Measurements from ENCODE around the gene ROBO2. TPM values are rescaled to one million over a fixed set of nuclear protein-coding genes. Genes with fewer than 3 reads are reported as not detected.

Gene ROBO2
- polyA plus RNA-seq, 1 donor from 2014 or later, result 55.5 TPM

- no peaks in the 10 kb centered on the region for H3K27me3 ChIP-seq (ENCODE audit: insufficient read depth, low read depth, low read length)
- no peaks in the 10 kb centered on the region for H3K9me2 ChIP-seq (ENCODE audit: insufficient read depth, low read length)
- TF ChIP-seq EZH2 (IDR thresholded peaks at IDR 0.05; ENCODE audit: borderline replicate concordance, insufficient read depth, low read length, poor library complexity, severe bottlenecking) (no peak), POLR2AphosphoS5 (IDR thresholded peaks at IDR 0.05) (no peak), CTCF (IDR thresholded peaks at IDR 0.05; ENCODE audit: poor library complexity, severe bottlenecking) (no peak), TAF1 (IDR thresholded peaks at IDR 0.05; ENCODE audit: low read depth) (no peak), SMC3 (conservative IDR thresholded peaks at IDR 0.05; ENCODE audit: poor library complexity) (no peak), MXI1 (conservative IDR thresholded peaks at IDR 0.05; ENCODE audit: poor library complexity, severe bottlenecking) (no peak), EP300 (conservative IDR thresholded peaks at IDR 0.05; ENCODE audit: poor library complexity, severe bottlenecking) (no peak), RAD21 (conservative IDR thresholded peaks at IDR 0.05) (no peak), REST (IDR thresholded peaks at IDR 0.05; ENCODE audit: borderline replicate concordance) (no peak)
- no peaks in the 10 kb centered on the region for H3K9me3 ChIP-seq (ENCODE audit: low read length)
- H3K79me2 ChIP-seq (replicated peaks; ENCODE audit: insufficient read depth, low read length), result no peaks in the 10 kb centered on the region
- no peak overlapping the region for H3K4me3 ChIP-seq (ENCODE audit: low read length)
- H3K27ac ChIP-seq (ENCODE audit: low read length), result no peak overlapping the region
- H3K9ac ChIP-seq (ENCODE audit: low read length), result no peak overlapping the region
- H3K36me3 ChIP-seq (ENCODE audit: insufficient read depth, low read length), result no peaks in the 10 kb centered on the region
- H3K4me2 ChIP-seq (ENCODE audit: low read length), result no peak overlapping the region
- no peaks in the 10 kb centered on the region for H4K20me1 ChIP-seq (ENCODE audit: insufficient read depth)
- H3F3A ChIP-seq (ENCODE audit: insufficient read depth, low read length, poor library complexity, severe bottlenecking), result no peaks in the 10 kb centered on the region
- H2AFZ ChIP-seq (ENCODE audit: low read depth, low read length), result no peak overlapping the region
Measured at GRCh38 chr3:77601823-77602415, 562.0 kb downstream of the ROBO2 start.

DNA sequence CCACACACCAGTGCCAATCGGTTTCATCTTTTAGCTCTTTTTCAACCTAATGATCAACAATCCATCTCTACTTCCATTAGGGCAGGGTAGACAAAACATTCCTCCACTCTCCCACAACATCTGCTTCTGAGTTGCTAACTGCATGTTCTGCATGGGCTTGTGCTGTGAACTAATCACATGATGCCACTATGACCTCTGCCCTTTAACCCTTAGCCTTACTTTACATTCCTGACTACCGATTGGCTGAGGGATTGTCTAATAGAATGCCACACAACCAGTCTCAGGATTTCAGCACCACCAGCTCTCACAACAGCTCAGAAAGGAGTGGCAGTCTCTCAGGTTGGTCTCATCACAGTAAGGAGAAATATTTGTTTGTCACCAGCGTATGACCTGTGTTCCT, 562.8 kb downstream of the ROBO2 start:
- Histone ChIP-seq H3K4me2 (ENCODE audit: low read length) (no peak overlapping the region), H2AFZ (ENCODE audit: low read depth, low read length) (no peak overlapping the region), H4K20me1 (ENCODE audit: insufficient read depth) (no peaks in the 10 kb centered on the region), H3K4me3 (ENCODE audit: low read length) (no peak overlapping the region), H3F3A (ENCODE audit: insufficient read depth, low read length, poor library complexity, severe bottlenecking) (no peaks in the 10 kb centered on the region), H3K36me3 (ENCODE audit: insufficient read depth, low read length) (no peaks in the 10 kb centered on the region), H3K9me3 (ENCODE audit: low read length) (no peaks in the 10 kb centered on the region), H3K9me2 (ENCODE audit: insufficient read depth, low read length) (no peaks in the 10 kb centered on the region), H3K27ac (ENCODE audit: low read length) (no peak overlapping the region), H3K9ac (ENCODE audit: low read length) (no peak overlapping the region), H3K79me2 (replicated peaks; ENCODE audit: insufficient read depth, low read length) (no peaks in the 10 kb centered on the region), H3K27me3 (ENCODE audit: insufficient read depth, low read depth, low read length) (no peaks in the 10 kb centered on the region)
- TF ChIP-seq EP300 (conservative IDR thresholded peaks at IDR 0.05; ENCODE audit: poor library complexity, severe bottlenecking), result peak; percentile 49
- no peak for TF ChIP-seq TAF1 (IDR thresholded peaks at IDR 0.05; ENCODE audit: low read depth)
- TF ChIP-seq SMC3 (conservative IDR thresholded peaks at IDR 0.05; ENCODE audit: poor library complexity), result no peak
- TF ChIP-seq REST (IDR thresholded peaks at IDR 0.05; ENCODE audit: borderline replicate concordance), result no peak
- TF ChIP-seq MXI1 (conservative IDR thresholded peaks at IDR 0.05; ENCODE audit: poor library complexity, severe bottlenecking), result no peak
